NCI-H2227 (cell line): ENCODE data around the gene DCP1A.
"Not testable (repeated sequence)": the region's sequence is repeated elsewhere in the genome, so short reads cannot be mapped to it uniquely, and the experiment has no call there.

ENCODE experiments used
- DNase-seq: peaks from one replicate; lab custom pipeline; 2025; ENCODE audit not compliant: unreplicated experiment; lab: John Stamatoyannopoulos, UW

The DCP1A gene

DNA sequence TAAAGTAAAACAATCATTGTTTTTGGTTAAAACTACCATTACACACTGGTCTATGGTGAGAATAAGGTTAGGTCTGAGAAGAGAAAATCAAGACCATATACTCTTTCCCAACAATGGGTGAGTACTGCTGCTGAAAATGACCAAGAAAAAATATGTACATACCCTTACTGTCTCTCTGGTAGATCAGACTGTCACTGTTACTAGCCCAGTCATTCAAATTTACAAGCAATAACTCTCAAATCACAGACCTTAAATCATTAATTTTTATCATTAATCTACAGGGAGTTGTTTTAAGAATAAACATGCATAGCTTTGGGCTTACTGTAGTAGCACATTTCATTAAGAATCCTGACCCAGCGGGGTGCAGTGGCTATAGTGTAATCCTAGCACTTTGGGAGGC lies 17.4 kb downstream of the DCP1A start:
- no peak for DNase-seq

DNA sequence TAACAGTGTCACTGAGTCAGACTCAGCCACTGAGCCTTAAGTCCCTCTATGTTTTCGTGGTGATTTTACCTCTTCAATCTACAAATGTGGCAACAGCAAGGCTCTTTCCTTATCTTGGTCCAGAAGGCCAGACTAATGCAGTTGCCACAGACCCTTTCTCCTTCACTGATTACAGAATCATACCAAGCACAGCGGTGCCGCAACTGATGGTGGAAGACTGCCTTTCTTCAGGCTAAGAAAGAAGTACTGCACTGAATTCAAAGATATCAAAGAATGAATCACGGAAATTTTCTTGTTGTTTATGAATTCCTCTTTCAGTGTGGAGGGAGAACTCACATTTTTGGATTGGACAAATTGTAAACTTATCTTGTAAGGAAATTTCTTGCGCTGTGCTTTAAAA lies 18.6 kb downstream of the DCP1A start:
- DNase-seq, result no peak

DNA sequence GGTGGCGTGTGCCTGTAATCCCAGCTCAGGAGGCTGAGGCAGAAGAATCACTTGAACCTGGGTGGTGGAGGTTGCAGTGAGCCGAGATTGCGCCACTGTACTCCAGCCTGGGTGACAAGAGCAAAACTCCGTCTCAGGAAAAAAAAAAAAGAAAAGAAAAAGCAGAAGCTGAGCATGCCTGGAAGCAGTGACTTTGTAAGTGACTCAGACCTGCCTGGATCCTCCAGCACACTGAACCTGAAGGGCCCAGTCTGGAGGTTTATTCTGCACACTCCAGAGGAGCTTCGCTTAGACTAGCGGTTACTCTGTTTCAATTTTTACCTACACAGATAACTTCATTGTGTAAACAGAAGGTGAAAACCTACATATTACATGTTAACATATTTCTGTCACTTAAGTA lies 19.4 kb downstream of the DCP1A start:
- not testable (repeated sequence) for DNase-seq

DNA sequence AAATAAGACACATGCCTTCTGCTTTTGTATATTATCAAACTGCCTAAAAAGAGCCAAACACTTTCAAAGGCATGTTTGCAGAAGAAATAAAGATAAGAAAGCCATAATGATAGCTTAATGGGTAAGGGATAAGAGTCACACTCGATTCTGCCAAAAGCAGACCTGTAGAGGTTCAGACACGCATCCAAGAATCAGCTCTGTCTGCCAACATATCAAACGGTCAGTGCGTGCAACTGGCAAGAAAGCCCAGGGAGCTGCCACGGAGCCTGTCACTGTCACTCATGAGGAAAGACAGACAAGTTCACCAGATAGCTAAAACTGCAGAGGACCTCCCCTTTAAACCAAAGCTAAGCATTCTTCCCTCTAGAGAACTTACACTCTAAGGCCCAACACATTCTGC lies 23.2 kb downstream of the DCP1A start:
- no peak for DNase-seq

DNA sequence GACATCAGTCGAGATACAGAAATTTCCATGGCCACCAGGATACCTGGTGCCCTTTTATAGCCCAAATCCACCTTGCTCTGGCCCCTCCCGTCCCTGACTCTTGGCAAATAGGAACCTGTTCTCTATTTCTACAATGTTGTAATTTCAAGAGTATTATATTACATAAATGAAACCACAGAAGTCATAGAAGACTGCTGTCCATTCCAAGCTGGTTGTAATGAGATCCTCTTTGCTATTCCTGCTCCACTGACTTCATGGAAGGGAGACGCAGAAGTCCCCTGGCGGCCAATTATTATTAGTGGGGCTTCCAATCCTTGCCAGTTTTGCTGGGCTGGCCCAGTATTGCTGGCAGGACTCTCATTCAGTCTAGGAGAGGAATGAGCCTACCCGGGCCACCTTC lies 26.6 kb downstream of the DCP1A start:
- DNase-seq, result no peak

DNA sequence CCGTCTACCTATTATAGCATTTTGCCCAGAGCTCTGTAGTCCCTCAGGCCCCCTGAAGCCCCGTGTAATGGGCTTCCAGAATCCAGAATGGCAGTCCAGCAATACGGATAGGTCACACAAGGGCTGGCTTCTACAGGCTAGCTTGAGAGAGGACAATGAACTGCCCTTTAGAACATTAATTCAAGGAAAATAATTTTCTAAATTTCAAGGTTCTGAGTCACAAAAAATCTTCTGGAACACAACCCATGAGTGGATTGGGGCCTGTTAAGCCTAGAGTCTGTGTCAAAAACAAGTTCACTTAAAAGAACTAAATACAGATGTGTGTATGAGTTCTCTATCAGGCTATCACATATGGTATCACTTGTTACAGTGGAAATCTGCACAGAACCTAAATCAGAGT lies 28.8 kb downstream of the DCP1A start:
- DNase-seq, result no peak

DNA sequence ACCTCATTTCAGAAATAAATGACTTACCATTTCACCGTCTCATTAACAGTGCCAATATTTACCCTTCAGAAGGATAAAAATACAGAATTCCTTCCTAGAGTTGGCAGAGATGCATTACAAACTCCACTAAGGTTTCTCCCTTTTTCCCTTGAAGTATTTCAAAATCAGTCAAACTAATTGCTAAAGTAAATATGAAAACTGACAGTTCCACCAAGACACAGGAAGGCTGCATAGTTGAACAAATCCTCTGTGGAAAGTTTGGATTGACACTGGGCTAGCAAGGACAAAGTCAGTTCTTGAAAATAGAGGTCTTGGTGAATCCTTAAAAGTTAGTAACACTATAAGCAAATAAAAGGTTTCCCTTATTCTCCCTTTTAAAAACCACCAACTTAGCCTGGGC lies 34.5 kb downstream of the DCP1A start:
- DNase-seq, result no peak

DNA sequence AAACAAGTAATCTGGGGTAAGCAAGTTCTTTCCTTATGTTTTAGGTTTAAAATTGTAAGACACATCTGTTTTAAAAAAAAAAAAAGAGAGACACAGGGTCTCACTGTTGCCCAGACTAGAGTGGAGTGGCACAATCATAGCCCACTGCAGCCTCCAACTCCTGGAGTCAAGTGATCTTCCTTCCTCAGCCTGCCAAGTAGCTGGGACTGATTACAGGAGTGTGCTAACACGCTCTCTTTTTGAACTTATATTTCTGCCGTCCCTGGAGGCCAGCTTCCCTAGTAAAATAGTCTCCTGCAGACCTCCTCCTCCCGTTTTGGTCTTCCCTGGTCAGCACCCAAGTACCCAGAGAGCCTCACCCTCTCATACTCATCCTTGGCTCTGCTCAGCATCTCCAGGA lies 35.5 kb downstream of the DCP1A start:
- no peak for DNase-seq

DNA sequence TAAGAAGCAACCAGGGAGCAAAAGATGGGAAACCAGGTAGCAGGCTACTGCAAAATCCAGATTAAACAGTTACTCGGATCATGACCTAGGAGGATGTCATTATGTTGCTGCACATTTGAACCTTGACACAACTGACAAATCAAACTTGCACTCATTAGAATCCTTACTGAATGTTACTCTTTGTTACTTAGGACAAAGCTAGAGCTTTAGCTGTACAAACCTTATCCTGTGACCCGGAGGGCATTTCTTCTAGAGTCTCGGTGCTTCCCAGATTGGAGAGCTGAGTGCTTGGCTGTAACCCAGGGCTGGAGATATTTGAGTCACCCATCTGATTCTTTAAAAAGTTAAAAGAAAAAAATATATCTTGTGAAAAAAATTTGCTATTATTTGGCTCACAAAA lies 43.4 kb downstream of the DCP1A start:
- no peak for DNase-seq

DNA sequence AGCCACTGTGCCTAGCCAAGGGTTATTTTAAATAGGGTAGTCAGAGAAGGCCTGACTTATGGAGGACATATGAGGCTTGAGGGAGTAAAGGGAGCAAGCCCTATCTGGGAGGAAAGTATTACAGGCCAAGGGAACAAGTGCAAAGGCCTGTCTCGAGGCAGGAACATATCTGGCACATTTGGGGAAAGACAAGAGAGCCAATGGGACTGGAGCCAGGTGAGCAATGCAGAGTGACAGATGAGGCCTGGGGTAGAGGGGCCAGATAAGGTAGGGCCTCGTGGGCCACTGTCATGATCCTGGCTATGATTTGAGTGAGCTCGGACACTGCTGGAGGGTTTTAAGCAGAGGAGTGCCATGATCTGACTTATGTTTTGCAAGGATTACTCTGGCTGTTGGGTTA lies 43.8 kb downstream of the DCP1A start:
- DNase-seq, result no peak

DNA sequence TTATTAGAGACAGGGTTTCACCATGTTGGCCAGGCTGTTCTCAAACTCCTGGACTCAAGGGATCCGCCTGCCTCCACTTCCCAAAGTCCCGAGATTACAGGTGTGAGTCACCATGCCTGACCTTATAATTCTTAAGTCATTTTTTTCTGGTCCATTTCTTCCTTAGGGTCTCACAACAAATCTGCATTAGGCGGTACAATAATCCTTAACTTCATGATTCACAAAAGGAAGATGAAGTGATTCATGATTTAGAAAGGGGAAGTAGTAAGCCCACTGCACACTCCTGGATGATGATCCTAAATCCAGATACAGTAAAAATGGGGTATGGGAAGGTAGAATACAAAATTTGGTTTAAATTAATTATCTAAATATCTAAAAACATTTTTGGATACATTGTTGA lies 46.5 kb downstream of the DCP1A start:
- DNase-seq, result no peak

DNA sequence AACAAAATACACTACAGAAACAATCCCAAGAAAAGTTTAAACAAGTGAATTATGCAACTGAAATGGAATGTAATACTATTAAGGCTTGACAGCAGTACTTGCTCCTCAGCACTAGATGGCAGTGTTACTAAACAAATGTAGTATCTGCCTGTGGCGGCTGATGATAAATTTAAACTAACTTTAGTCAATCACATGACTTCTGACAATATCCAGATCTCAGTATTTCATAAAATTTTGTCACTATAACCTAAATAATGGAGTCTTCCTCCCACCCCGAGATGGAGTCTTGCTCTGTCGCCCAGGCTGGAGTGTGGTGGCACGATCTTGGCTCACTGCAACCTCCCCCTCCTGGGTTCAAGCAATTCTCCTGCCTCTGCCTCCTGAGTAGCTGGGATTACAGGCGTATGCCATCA lies 47.7 kb downstream of the DCP1A start:
- DNase-seq, result peak; percentile 58

DNA sequence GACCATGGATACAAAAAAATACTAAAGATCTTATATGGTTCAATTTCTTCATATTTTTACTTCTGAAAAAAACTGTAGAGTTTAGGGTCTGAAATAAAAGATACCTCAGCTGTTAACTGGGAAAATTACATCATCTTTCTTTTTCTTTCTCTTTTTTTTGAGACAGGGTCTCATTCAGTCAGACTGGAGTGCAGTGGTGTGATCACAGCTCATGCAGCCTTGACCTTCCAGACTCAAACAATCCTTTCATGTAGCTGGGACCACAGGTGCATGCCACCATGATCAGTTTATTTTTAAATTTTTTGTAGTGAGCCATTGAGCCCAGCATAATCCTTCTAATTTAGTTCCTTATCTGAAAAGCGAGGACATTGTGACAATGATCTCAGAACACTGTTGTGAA lies 51.9 kb downstream of the DCP1A start:
- no peak for DNase-seq

DNA sequence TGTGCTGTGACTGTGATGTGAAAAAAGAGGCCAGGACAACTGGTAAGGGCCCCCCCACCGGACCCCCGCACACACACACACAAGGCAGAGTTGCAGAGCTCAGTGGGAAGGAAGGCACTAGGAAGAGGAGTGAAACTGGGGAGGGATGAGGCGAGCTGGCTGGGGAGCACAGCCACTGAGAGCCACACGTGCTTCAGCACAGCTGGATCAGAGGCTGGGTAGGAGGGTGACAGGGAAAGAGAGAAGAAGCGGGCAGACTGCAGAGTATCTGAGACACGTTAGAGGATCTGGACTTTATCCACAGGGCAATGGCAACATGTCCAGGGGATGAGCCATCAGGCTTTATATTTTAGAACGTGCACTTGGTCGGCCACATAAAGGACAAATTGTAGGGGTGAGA lies 53.5 kb downstream of the DCP1A start:
- no peak for DNase-seq

DNA sequence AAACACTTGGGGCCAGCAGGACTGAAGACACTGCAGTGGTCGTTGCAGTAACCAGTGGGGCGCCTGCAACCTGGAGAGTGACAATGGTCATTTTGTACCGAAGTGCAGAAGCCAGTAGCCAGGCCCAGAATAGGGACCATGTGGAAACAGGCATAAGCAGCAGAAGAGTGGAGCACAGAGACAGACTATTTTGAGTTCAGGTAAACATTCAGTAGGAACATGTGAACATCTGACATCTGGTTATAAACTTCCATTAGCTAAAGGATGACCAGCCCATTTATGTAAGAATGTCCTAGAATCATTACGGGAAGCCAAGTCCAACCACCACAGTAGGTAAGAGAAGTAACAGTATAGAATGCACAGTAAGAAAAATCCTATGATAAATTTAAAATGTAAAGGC lies 59.1 kb downstream of the DCP1A start:
- DNase-seq, result no peak

DNA sequence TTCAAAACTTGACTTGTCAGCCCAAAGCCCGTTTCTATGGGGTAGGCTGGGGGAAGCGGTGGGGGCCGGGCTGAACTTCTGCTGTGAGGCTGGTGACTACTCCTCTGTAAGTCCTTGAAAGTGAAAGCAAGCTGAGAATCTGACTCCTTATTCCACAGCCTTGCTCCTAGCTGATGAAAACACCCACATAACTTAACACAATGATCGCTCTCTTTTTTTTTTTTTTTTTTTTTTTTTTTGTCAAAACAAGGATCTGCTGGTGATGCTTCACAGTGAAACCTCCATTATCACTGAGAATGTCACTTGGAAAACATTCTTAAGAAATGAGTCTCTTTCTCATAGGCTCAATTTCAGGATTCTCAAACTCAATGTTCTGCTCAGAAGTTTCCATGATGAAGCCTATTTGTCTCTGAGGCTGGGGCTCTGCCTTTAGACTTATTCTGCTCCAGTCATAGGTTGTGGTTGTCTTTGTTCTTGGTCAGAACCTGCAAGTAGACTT lies 60.2 kb downstream of the DCP1A start:
- DNase-seq, result no peak

DNA sequence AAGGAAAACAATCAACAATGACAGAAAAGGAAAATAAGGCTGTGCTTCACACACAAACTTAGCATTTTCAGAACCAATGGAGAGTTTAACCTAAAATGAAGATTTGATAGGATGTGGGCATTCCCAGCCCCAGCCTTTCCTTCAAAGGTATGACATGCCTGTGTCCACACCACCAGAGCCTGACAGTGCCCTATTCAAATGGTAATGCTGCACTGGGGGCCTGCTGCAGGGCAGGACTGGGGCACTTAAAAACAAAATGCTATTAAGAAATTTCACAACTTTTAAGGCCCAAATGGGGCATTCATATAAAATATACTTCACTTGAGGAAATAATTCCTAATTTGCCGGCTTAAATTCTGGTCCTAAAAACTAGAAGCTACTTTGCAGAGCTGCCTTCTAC lies 60.6 kb downstream of the DCP1A start:
- no peak for DNase-seq

DNA sequence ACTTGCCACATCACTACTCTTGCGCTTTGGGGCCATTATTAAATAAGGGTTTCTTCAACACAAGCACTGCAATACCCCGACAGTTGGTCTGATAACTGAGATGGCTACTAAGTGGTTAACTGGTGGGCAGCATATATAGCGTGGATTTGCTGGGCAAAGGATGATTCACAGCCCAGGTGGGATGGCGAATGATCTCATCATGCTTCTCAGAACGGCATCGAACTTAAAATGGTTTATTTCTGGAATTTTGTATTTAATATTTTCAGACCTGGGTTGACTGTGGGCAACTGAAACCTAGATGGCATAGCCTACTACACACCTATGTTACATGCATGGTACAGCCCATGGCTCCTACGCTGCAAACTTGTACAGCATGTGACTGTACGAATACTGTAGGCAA lies 64.8 kb downstream of the DCP1A start:
- no peak for DNase-seq

DNA sequence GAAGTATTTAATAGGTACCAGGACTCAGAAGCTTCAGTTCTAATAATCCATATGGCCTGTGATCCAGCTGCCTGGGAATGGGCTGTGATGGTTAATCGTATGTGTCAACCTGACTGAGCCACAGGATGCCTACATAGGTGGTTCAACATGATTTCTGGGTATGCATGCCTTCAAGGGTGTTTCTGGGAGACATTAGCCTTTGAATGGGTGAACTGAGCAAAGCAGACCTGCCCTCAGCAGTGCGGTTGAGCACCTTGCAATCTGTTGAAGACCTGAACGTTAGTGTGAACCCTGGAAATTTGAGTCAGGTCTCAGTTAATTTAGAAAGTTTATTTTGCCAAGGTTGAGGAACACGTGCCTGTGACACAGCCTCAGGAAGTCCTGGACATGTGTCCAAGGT lies 68.7 kb downstream of the DCP1A start:
- no peak for DNase-seq

DNA sequence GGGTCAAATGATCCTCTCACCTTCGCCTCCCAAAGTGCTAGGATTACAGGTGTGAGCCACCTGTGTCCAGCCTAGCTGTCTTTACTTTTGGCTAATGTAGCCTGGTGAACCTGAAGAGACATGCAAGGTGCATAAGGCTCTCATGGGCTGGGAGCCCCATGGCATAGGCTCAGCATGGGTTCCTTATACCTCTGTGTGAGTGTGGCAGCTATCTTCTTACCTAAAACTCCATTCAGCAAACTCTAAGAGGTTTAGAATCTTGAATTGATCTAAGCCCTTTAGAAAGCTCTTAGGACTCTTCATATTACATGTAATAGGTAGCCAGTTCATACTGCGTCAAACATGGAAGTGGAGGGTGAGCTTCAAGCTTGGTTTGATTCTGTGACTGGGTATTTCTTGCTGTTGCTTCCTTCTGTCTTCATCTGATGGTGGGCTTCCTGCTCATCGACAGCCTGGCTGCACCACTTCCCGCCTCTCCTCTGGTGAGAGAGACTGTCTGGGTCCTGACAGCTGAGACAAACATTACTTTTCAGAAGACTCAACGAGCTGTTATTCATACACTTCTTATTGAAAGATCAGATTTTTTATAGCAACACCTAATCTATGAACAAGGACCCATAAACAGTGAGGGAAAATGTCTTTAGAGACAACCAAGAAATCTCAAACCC lies 72.3 kb downstream of the DCP1A start:
- DNase-seq, result no peak

DNA sequence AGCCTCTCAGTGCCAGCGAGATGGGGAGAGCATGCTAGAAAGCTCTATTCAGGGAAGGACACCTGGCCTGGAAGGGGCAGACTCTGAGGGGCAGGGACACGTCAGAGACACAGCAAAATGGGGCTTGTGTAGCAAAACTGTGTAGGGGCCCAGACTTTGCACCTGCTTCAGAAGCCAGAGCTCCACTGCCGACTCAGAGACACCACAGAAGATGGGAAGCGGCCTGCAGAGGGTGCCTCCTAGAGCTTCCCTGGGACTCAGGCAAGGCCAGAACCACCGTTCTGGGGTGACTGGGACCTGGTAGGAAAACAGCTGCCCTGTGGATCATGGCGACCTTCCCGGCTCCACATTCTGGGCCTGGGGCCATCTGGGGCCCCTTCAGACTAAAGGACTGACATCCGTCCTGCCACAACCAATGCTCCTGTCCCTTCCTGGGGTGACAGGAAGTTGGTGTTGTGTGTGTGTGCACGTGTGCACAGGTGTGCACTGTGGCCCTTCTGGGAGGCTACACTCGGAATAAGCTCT lies 74.1 kb downstream of the DCP1A start:
- DNase-seq, result no peak

DNA sequence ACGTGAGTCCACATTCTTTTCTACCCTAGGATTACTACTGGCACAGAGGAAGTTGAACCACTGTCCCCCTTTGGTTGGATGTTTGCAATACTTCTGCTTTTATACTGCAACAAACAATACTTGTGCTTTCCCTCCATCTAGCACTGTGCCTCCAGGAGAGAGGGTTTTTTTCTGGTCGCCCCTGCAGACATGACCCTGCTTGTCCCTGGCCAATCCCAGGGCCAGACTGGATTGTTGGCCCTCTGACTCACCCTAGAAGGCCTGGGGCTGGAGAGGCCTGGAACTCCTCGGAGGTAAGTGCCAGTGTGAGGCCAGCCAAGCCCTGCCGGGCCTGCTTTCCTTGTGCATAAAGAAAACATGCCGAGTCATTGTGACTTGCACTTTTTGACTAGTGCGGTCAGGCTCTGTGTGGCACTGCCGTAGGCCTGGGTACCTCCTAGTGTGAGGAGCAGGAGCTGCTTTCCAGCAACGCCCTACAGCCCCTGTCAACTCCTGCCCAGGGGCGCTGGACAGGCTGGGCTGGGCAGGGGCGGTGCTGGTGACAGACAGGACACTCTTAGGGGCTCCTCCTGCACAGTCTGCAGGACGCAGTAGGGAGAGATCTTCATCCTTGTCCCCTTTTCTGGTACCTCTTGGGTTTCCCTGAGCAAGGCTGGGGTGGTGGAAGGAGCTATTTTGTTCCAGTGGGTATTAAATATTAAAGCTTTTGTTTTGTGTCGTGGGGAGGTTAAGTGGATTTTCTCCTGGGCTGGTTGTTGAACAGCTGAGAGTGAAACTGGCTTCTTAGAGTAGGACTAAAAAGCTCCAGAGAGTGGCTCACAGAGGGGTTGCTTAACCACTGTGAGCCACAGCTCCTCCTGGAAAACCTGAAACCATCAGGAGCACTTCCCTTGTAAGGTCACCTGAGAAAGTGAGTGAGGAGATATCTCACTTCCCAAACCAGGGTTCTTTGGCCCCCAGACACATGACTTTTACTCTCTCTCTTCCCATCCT lies 77.2 kb downstream of the DCP1A start:
- DNase-seq, result peak; percentile 78
